HL-60/S4 treated with phorbol 12-myristate 13-acetate at 8.2 ng/mL for 4 days and 3 days (cell line): Measurements from ENCODE around the gene TRPV2.
"Not testable (repeated sequence)": the region's sequence is repeated elsewhere in the genome, so short reads cannot be mapped to it uniquely, and the experiment has no call there.

Experiments
- in situ Hi-C: fragments of 300-500 bp; cut with MboI; formaldehyde crosslinking; loops from 2 replicates; pipeline ENCODE4 v1.15.0; 2022; ENCODE audit warnings: low sequenced_read_pairs

TRPV2 gene

GRCh38 chr17:16403847-16404246 is 11.5 kb upstream of the TRPV2 start:
- in situ Hi-C loops = not testable (repeated sequence)

GRCh38 chr17:16406742-16407674 is 8.4 kb upstream of the TRPV2 start:
- in situ Hi-C loops = no loop called here

GRCh38 chr17:16407911-16408588 is 7.3 kb upstream of the TRPV2 start:
- in situ Hi-C loops = no loop called here

- in situ Hi-C loops = no loop called here
Observed at GRCh38 chr17:16417399-16417798, 2.0 kb downstream of the TRPV2 start.

- in situ Hi-C loops = no loop called here
Observed at GRCh38 chr17:16417896-16418684, 2.7 kb downstream of the TRPV2 start.

- in situ Hi-C loops = no loop called here
Observed at GRCh38 chr17:16418685-16419068, 3.3 kb downstream of the TRPV2 start.

GRCh38 chr17:16419074-16419928 is 3.9 kb downstream of the TRPV2 start:
- in situ Hi-C loops = no loop called here

- in situ Hi-C loops = no loop called here
Observed at GRCh38 chr17:16419929-16420271, 4.5 kb downstream of the TRPV2 start.

- in situ Hi-C loops = no loop called here
Observed at GRCh38 chr17:16422416-16422815, 7.0 kb downstream of the TRPV2 start.

- in situ Hi-C loops = no loop called here
Observed at GRCh38 chr17:16423226-16423872, 8.0 kb downstream of the TRPV2 start.

GRCh38 chr17:16425202-16425601 is 9.8 kb downstream of the TRPV2 start:
- in situ Hi-C loops = no loop called here

- in situ Hi-C loops = no loop called here
Observed at GRCh38 chr17:16425698-16426659, 10.6 kb downstream of the TRPV2 start.

- in situ Hi-C loops = no loop called here
Observed at GRCh38 chr17:16427020-16427419, 11.6 kb downstream of the TRPV2 start.

GRCh38 chr17:16428098-16428882 is 12.9 kb downstream of the TRPV2 start:
- in situ Hi-C loops = no loop called here

- in situ Hi-C loops = no loop called here
Observed at GRCh38 chr17:16429083-16429482, 13.7 kb downstream of the TRPV2 start.

GRCh38 chr17:16430650-16431049 is 15.3 kb downstream of the TRPV2 start:
- in situ Hi-C loops = no loop called here

- in situ Hi-C loops = no loop called here
Observed at GRCh38 chr17:16432017-16432416, 16.6 kb downstream of the TRPV2 start.

GRCh38 chr17:16433514-16433913 is 18.1 kb downstream of the TRPV2 start:
- in situ Hi-C loops = no loop called here
